SU-DHL-6 (cell line): Measurements from ENCODE around the gene CIAO3.

Experiments used
- H2AFZ ChIP-seq: fragments of 200-600 bp; sonication (generic); 2 replicates; pipeline ENCODE4 v1.6.1; 2014; ENCODE audit warnings: low read depth, mild to moderate bottlenecking, moderate library complexity, mixed read lengths, antibody characterized with exemption, low read length; ENCODE audit not compliant: severe bottlenecking
- H3F3A ChIP-seq: fragments of 200-600 bp; shearing (Covaris generic); 2 replicates; pipeline ENCODE4 v1.6.0; 2016; ENCODE audit warnings: antibody characterized with exemption, mild to moderate bottlenecking; ENCODE audit not compliant: insufficient read depth
- H3K27ac ChIP-seq: fragments of 200-600 bp; sonication (generic); 2 replicates; pipeline ENCODE4 v1.5.1; 2016; ENCODE audit warnings: low read depth, mild to moderate bottlenecking, low read length, moderate library complexity, mixed read lengths
- H3K27me3 ChIP-seq: fragments of 200-600 bp; sonication (generic), shearing (Covaris generic); 2 replicates; pipeline ENCODE4 v1.6.0; 2014; ENCODE audit warnings: mild to moderate bottlenecking, low read length
- H3K36me3 ChIP-seq: fragments of 200-600 bp; sonication (generic); 2 replicates; pipeline ENCODE4 v1.6.1; 2014; ENCODE audit warnings: mild to moderate bottlenecking, low read length, mixed read lengths
- H3K4me2 ChIP-seq: fragments of 300-600, 200-600 bp; shearing (Covaris generic), sonication (generic); 2 replicates; pipeline ENCODE4 v1.6.0; 2014; ENCODE audit warnings: low read length, low read depth, mild to moderate bottlenecking; ENCODE audit not compliant: poor library complexity, severe bottlenecking
- H3K4me3 ChIP-seq: fragments of 200-600 bp; sonication (generic); 2 replicates; pipeline ENCODE4 v1.5.1; 2014; ENCODE audit warnings: antibody characterized with exemption, low read length, mild to moderate bottlenecking, mixed read lengths; ENCODE audit not compliant: insufficient read depth, poor library complexity, severe bottlenecking
- H3K79me2 ChIP-seq: fragments of 200-600 bp; sonication (generic); 2 replicates; pipeline ENCODE4 v1.6.1; 2014; ENCODE audit warnings: mild to moderate bottlenecking, low read length, moderate library complexity; ENCODE audit not compliant: insufficient read depth
- H3K9ac ChIP-seq: fragments of 200-600 bp; sonication (generic); 2 replicates; pipeline ENCODE4 v1.7.0; 2014; ENCODE audit warnings: mild to moderate bottlenecking, low read length
- H3K9me2 ChIP-seq: fragments of 200-600 bp; sonication (generic); replicated peaks from 2 replicates; pipeline ENCODE4 v1.6.1; 2014; ENCODE audit warnings: low read length; ENCODE audit not compliant: insufficient read depth
- H3K9me3 ChIP-seq: fragments of 200-600 bp; sonication (generic); 2 replicates; pipeline ENCODE4 v1.6.1; 2014; ENCODE audit warnings: low read length, mixed read lengths; ENCODE audit not compliant: insufficient read depth
- H4K20me1 ChIP-seq: fragments of 200-600 bp; sonication (generic); 2 replicates; pipeline ENCODE4 v1.6.1; 2014; ENCODE audit warnings: low read depth, mild to moderate bottlenecking, antibody characterized with exemption, low read length, moderate library complexity, mixed read lengths
- EZH2phosphoT487 ChIP-seq: fragments of 200-600 bp; sonication (generic), shearing (Covaris generic); conservative IDR thresholded peaks from 2 replicates; pipeline ENCODE4 v1.6.1; 2018; ENCODE audit warnings: mild to moderate bottlenecking, antibody characterized with exemption, low read length, moderate library complexity, mixed read lengths
- TF ChIP-seq, protein P1 (sequence below): fragments of 200-600 bp; sonication (generic); IDR thresholded peaks from one replicate; pipeline ENCODE4 v1.5.1; 2017; ENCODE audit warnings: antibody characterized with exemption, mild to moderate bottlenecking, low read length, moderate library complexity; ENCODE audit not compliant: insufficient read depth, poor library complexity, severe bottlenecking

The CIAO3 gene

DNA sequence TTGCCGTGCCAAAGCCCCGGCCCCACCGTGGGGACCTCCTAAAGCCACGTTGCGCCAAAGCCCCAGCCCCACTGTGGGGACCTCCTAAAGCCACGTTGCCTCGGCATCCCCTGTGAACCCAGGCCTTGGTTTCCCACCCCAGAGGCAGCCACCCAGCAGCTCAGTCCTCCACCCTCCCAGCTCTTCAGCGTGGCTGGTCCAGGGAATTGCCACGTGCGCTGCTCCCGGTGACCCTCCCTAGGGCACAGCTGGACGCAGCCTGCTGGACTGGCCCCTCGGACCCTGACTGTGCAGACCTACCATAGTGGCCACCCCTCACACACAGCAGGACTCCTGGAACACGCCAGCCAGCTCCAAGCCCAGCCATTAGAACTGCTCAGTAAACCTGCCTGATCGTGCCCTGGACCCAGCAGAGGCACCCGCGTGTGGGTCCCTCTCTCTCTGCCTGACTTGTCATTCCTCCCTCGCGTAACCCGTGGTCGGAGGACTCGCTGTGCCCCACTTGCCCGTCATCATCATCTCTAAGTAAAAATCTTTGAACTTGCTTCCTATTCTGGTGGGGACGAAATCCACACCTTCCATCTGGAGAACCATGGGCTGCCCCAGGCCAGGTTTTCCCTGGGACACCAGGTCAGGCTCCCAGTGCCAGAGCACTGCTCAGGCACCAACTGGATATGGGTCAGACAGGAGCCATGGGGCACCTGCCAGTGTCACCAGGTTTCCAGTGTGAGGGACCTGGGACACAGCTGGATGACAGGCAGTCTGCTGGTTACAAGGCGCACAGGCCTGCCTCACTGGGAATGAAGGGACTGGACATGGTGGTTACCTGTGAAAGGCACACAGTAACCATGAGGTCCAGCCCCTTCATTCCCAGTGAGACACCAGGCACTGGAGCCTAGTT is 5.6 kb downstream of the CIAO3 start:
- H3K4me2 ChIP-seq = no peak overlapping the region

DNA sequence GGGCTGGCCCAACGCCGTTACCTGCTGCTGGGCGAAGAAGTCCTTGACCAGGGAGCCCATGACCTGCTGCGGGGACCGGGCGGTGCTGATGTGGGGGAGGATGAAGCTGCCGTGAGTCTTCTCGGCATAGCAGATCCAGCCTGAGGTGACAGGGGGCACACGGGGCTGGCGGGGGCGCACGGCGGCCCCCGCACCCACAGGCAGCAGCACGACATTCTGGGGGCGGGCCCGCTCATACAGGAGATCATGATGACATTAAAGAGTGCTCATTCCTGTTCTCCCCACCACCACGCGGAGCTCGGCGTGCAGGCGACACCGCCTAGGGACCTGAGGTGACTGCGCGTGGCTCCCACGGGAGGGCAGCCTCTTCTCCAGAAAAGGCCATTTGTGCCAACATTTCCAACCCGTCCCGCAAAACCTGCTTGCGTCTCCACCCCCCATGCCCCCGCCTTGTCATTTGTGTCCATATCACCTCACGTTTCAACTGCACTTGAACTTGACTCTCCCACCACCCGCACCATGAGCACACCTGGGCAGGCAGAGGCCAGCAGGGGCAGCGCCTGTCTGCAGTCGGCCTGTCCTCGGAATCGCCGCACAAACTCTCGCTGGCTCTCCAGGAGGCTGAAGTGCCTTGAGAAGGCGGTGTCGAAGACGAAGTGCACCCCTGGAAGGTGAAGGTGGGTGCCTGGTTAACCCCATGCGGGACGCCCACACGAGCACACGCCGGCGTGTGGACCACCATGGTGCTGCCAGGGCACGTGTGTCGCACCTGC is 6.4 kb downstream of the CIAO3 start:
- H3K4me2 ChIP-seq = no peak overlapping the region

More for the DNA sequence above, 5.6 kb downstream of the CIAO3 start:
- Histone ChIP-seq H4K20me1 (no peaks in the 10 kb centered on the region), H3K4me3 (no peak overlapping the region), H3K27me3 (no peaks in the 10 kb centered on the region), H3K9me3 (no peaks in the 10 kb centered on the region), H3K9ac (no peak overlapping the region), H3K36me3 (no peaks in the 10 kb centered on the region), H2AFZ (no peak overlapping the region), H3F3A (peaks cover 13% of the 10 kb centered on the region), H3K9me2 (no peaks in the 10 kb centered on the region), H3K27ac (no peak overlapping the region), H3K79me2 (peaks cover 7% of the 10 kb centered on the region; the same call in 1 of the 2 replicates)
- TF ChIP-seq EZH2phosphoT487 = no peak
- TF ChIP-seq, protein P1, sequence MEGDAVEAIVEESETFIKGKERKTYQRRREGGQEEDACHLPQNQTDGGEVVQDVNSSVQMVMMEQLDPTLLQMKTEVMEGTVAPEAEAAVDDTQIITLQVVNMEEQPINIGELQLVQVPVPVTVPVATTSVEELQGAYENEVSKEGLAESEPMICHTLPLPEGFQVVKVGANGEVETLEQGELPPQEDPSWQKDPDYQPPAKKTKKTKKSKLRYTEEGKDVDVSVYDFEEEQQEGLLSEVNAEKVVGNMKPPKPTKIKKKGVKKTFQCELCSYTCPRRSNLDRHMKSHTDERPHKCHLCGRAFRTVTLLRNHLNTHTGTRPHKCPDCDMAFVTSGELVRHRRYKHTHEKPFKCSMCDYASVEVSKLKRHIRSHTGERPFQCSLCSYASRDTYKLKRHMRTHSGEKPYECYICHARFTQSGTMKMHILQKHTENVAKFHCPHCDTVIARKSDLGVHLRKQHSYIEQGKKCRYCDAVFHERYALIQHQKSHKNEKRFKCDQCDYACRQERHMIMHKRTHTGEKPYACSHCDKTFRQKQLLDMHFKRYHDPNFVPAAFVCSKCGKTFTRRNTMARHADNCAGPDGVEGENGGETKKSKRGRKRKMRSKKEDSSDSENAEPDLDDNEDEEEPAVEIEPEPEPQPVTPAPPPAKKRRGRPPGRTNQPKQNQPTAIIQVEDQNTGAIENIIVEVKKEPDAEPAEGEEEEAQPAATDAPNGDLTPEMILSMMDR = no peak

DNA sequence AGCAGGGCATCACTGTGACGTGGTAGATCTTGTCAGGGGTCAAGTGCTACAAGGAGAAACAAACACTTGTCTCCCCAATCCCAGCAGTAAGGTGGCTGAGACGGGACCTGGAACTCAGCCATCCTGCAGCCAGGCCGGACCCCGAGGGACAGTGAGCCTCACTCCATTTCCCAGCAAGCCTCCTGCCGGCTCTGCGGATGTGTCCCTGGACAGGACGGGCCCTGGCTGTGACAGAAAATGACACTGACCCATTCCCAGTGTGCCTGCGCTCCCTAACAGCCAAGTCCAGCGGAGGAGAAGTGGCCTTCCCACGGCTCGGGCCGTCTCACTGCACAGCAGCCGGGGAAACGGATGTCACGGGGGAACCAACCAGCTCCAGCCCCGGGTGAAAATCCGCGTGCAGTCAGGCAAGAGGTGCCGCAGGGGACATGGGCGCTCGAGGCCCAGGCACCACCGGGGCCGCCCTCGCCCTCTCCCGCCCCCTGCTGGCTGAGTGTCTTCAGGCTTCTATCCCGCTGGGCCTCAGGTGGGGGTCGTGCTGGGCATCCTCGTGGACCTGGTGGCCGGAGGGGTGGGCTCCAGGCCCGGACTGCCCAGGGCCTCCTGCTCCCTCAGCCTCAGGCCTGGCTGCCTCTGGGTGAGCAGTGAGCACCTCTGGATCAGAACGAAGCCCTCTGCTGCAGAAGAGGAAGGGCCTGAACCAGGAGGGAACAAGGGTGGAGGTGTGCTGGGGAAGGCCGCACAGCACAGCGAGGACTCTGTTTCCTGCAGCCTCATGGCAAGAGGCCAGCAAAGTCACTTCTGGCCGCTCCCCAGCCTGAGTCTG is 7.2 kb downstream of the CIAO3 start:
- TF ChIP-seq, protein P1 = peak; percentile 72
- TF ChIP-seq EZH2phosphoT487 = no peak
- no peaks in the 10 kb centered on the region for H3K79me2 ChIP-seq
- H4K20me1 ChIP-seq = no peaks in the 10 kb centered on the region
- no peak overlapping the region for H2AFZ ChIP-seq
- H3K9me3 ChIP-seq = no peaks in the 10 kb centered on the region
- peaks cover 17% of the 10 kb centered on the region for H3F3A ChIP-seq
- H3K36me3 ChIP-seq = no peaks in the 10 kb centered on the region
- no peak overlapping the region for H3K4me3 ChIP-seq
- H3K9ac ChIP-seq = no peak overlapping the region
- no peak overlapping the region for H3K27ac ChIP-seq
- H3K4me2 ChIP-seq = no peak overlapping the region
- no peaks in the 10 kb centered on the region for H3K27me3 ChIP-seq
- no peaks in the 10 kb centered on the region for H3K9me2 ChIP-seq

More for the DNA sequence above, 6.4 kb downstream of the CIAO3 start:
- no peaks in the 10 kb centered on the region for H3K9me3 ChIP-seq
- no peaks in the 10 kb centered on the region for H3K9me2 ChIP-seq
- no peak overlapping the region for H3K4me3 ChIP-seq
- no peaks in the 10 kb centered on the region for H3K79me2 ChIP-seq
- no peaks in the 10 kb centered on the region for H4K20me1 ChIP-seq
- no peaks in the 10 kb centered on the region for H3K27me3 ChIP-seq
- peaks cover 17% of the 10 kb centered on the region for H3F3A ChIP-seq
- H3K27ac ChIP-seq = no peak overlapping the region
- no peak for TF ChIP-seq EZH2phosphoT487
- TF ChIP-seq, protein P1 = no peak
- H3K36me3 ChIP-seq = no peaks in the 10 kb centered on the region
- no peak overlapping the region for H3K9ac ChIP-seq
- H2AFZ ChIP-seq = no peak overlapping the region
